NCI-H774 (cell line): ENCODE data around the gene CFAP74.

Experiments used
- DNase-seq: peaks from one replicate; lab custom pipeline; 2025; lab: John Stamatoyannopoulos, UW

CFAP74 gene

DNA sequence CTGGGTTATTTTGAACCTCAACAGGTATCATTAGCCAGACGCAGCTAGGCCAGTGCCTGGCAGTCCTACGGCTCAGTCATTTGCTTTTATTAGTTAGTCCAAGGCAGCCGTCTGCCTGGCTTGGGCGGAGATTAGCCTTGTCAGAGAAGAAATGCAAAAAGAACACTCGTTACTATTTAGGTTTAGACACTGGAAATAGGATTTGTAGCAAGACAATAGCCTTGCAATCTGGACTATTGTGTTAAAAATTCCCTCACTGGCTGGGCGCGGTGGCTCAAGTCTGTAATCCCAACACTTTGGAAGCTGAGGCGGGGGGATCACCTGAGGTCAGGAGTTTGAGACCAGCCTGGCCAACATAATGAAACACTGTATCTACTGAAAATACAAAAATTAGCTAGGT, 35.7 kb upstream of the CFAP74 start:
- DNase-seq = no peak

DNA sequence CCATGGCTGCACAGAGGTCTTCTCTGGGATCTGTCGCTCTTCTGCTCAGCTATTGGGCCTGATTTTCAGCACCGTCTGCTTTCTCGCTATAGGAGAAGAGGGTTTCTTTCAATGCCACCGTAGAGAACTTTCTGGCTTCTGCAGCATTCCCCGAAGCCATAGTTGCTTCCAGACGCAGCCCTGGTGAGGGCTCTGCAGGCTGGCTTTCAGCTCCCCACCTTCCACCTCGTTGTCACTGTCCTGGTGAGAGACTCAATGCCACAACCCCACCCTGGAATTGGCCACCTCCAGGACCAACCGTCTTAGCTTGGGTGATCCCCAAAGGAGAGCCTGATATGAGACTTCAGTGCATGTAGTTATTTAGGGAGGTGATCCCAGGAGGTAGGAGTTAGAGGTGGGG, 34.6 kb upstream of the CFAP74 start:
- DNase-seq = no peak

DNA sequence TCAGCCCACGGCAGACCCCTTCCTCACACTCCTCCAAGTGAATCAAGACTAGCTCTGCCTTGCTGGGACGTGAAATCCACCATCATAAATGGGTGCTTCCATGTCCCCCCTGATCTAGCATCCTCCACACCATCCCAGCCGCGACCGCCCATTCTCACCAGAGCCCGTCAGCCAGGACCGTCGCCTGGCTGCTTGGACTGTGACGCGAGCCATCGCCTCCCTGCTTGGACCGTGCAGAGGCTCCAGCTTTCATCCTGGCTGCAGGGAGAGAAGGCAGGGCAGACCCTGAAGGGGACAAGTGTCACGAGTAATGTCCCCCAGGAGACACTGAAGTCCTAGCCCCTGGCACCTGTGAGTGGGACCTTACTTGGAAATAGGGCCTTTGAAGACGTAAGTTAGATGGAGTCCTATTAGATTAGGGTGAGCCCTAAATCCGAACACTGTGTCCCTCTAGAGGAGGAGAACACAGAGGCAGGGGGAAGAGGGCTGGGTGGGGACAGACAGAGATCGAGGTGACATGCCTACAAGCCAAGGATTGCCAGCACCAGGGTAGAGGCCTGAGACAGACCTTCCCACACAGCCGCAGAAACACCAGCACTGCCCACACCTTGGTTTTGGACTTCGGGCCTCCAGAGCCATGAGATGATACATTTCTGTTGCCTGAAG, 33.9 kb upstream of the CFAP74 start:
- no peak for DNase-seq

GRCh38 chr1:2036287-2036686, 32.7 kb upstream of the CFAP74 start:
- DNase-seq = no peak

DNA sequence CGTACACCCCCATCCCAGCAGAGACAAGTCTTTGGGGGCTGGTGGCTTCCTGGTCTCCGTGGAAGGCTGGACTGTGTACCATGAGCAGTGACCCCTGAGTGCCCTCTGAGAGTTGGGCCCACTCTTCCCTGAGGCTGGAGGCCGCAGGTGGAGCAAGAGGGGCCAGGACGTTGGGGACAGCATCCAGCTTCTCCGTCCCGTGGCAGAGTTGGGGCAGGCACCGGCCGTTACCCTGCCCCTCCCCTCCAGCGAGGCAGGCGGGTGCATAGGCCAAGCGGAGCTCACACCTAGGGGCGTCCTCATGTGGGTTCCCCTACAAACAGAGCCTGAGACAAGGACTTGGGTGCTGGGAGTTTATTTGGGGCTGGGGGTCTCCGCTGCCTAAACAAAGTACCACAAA, 29.6 kb upstream of the CFAP74 start:
- no peak for DNase-seq

GRCh38 chr1:2032737-2033136, 29.2 kb upstream of the CFAP74 start:
- DNase-seq = no peak

- no peak for DNase-seq
Measured at GRCh38 chr1:2031546-2032540, 28.3 kb upstream of the CFAP74 start.

DNA sequence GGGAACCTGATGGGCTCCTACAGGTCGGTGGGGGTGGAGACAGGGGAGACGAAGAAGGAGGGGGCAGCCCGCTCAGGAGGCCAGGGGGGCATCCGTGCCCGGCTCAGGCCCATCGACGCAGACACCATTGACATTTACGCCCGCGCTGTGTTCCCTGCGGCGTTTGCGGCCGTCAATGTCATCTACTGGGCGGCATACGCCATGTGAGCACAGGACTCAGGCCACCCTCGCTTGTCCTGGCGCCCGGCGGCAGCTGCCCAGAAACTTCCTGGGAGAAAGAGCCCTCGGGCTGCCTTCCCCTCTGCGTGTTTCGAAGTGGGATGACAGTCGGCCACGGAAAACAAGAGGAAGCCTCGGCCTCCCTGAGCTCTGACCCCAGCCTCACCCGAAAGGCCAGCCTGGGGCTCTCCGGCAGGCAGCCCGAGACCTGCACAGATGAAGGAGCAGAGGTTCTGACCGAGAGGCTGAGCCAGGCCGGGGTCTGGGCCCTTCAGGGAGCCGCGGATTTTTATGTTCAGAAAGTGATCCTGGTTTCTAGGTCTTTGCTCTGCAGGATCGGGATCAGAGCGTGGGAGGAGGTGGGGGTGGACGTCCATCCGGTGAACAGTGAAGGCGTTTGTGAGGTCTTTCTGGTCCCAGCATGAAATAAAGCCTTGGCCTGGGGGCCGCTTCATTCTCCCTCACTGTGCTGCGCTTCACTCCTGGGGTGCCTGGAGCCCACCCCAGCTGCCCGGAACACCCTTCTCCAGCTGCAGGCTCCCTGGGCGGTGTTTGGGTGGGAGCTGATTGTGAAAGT, 26.7 kb upstream of the CFAP74 start:
- DNase-seq = no peak

DNA sequence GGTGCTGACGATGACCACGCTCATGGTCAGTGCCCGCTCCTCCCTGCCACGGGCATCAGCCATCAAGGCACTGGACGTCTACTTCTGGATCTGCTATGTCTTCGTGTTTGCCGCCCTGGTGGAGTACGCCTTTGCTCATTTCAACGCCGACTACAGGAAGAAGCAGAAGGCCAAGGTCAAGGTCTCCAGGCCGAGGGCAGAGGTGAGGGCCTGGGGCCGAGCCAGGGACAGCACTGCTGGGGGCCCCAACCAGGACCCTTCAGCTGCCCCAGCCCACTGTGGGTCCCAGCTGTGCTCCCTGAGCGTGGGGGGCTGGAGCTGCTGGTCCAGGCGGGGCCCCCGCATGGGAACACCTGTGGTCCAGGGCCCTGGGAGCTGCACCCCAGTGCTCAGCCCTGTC, 26.0 kb upstream of the CFAP74 start:
- DNase-seq = no peak

DNA sequence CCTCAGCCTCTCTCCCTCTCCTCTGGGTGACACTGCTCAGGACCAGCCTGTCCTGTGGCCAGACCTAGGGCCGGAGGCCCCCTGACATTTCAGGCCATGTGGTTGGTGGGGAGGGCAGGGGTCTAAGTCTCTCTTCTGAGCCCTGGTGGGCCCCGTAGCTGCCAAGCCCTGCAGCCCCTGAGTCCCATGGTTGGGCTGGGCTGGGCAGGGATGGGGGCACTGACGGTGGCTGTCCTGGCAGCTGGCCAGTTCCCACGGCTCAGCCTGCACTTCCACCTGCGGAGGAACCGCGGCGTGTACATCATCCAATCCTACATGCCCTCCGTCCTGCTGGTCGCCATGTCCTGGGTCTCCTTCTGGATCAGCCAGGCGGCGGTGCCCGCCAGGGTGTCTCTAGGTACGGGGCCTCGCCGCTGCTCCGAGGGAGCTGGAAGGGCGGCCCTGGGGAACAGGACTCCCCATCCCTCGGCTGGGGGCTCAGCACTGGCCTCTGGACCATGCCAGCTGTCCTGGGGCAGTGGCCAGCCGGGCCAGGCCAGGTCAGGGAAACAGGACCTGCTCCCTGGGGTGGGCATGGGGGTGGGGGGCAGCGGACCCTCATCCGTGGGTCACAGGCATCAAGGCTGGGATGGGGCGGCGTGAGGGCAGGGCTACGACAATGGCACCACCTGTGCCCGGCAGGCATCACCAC, 25.4 kb upstream of the CFAP74 start:
- no peak for DNase-seq

- DNase-seq = no peak
Measured at GRCh38 chr1:2027961-2028583, 24.5 kb upstream of the CFAP74 start.

- DNase-seq = no peak
Measured at GRCh38 chr1:2025491-2025981, 21.9 kb upstream of the CFAP74 start.

- DNase-seq = no peak
Measured at GRCh38 chr1:2024887-2025286, 21.3 kb upstream of the CFAP74 start.

DNA sequence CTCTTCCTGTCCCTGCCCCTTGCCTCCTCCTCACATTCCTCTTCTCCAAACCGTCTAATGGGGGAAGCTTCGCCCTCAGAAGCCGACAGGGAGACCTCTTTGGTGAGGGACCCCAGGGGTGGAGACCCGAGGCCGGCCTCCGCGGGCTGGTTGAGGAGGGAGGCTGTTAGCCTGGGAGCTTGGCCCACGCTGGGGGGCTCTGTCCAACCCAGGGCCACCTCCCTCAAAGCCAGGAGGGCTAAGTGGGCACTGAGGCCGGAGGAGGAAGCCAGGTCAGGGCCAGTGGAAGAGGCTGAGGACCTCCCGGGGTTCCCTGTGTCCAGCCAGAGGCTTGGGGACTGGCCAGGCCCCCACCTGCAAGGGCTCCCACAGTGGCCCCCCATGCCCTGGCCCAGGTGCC, 20.9 kb upstream of the CFAP74 start:
- DNase-seq = no peak

GRCh38 chr1:2023187-2023586, 19.6 kb upstream of the CFAP74 start:
- no peak for DNase-seq

DNA sequence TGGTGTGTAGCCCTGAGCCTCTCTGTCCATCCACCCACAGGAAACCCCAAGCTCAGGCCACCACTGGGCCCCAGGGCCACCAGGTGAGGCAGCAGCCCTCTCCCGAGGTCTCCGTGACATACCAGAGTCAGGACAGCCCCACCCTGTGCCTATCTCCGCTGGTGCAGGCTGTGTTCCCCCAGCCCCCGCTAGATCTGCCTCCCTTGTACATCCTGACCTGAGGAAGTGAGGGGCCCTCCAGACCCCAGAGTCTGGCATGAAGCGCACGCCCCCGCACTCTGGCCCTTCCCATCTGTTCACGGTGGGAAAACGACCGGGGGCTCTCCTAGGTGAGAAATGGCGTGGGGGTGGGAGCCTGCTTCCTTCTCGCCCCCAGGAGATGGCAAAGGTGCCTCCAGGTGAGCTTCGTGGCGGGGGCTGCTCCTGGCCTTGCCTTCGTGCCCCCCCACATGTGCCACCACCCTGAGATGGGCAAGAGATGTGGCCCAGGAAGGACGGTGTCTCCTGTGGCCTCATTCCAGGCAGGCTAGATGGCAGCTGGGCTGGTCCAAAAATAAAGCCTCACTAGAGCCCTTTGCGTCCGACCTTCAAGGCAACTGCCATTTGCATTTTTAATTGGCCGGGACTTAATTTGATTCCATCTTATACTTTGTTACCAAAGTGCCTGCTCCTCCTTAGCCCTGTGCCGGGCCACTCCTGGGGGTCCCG, 18.6 kb upstream of the CFAP74 start:
- no peak for DNase-seq

DNA sequence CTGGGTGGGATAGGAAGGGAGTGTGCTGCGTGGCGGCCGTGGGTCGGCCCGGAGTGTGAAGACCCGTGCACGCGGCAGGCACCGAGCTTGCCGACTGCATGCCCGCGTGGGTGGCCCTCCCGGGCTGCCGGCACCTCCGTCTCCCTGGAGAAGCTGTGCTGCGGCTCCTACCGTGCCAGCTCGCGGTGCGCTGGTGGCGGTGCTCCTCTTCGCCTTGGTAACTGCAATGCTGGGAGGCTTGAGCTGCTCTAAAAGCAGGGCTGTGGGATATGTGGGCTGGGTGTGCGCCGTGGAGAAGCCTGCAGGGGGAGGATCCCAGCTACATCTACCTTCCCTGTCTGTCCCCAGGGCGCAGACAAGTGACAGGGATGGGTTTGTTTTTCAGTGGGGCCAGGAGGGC, 18.0 kb upstream of the CFAP74 start:
- no peak for DNase-seq

DNA sequence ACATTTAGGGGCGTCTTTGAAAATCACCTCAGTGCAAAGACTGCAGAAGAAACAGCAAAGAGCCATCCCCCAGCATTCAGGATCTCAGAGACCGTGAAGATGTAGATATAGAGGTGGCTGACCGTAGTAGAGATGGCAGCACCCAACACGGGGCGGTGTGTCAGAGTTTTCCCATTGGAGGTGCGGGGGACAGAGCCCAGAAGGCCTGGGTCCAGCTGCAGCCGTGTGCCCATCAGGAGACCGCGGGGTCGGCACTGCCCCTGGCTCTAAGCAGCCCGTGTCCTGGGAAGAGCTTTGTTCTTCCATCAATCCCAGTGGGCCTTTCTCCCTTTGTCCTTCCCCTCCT, 16.7 kb upstream of the CFAP74 start:
- DNase-seq = no peak

DNA sequence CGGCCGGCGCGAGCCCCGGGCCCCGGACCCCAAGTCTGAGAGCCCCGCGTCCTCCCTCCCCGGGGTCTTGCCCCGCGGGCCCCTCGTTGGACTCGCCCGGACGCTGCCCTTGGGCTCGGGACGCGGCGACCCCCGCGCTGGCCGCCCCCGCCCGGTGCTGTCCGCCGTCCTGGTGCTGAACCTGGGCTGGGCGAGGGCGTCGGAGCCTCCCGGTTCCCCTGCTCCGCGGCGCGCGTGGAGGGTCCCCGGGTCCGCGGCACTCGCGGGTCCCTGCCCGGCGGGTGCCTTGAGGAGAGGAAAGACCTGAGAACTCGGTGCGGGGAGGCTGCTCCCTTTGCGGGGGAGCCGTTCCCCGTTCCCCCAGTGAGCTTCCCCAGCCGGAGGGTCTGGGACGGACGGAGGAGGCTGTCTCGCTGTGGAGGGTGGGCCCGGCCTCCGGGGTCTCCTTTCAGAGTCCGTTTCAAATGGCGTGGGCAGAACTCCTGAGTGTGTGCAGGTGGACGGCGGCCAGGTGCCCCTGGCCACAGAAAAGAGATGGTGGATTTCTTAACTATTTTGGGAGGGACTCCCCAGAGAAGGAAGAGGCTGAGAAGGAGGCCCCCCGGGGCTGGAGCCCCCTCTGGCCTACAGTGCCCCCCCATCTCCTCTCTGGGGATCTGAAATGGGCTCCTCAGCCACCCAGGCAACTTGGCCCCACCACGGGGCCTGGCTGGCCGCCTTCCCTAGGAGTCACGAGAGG, 16.2 kb upstream of the CFAP74 start:
- no peak for DNase-seq

DNA sequence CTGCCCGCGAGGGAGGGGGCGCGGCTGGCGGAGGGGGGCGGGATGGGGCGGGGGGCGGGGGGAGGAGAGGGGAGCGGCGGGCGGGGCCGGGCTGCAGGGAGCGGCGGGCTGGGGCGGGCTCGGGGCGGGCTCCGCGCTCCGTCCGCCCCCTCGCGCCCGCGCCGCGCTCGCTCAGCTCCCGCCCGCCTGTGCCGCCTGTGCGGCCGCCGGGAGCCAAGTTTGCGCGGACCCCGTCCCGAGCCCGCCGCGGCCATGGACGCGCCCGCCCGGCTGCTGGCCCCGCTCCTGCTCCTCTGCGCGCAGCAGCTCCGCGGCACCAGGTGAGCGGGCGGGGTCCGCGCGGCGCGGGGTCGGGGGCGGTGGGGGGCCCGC, 15.6 kb upstream of the CFAP74 start, which contains the start of gene GABRD:
TSS of gene GABRD (plus strand) at position 174 of the 372 bp plus-strand sequence. CDS start at position 253, 79 bp downstream.
- DNase-seq = no peak
